Measurements from ENCODE around the gene STX19. TPM values are rescaled to one million over a fixed set of nuclear protein-coding genes. Genes with fewer than 3 reads are reported as not detected.

The STX19 gene
- total RNA-seq, 1 donor from 2014 or later, result not detected

GRCh38 chr3:94043285-94043684, 14.9 kb upstream of the STX19 start:
- H3K36me3 Mint-ChIP-seq (ENCODE audit: low read depth, unreplicated experiment), result peaks cover 5% of the 10 kb centered on the region
- no peak overlapping the region for H3K27ac ChIP-seq (ENCODE audit: low read depth, low read length)
- no peaks in the 10 kb centered on the region for H3K27me3 Mint-ChIP-seq (ENCODE audit: low read depth, unreplicated experiment)
- H3K27me3 ChIP-seq (ENCODE audit: insufficient read depth, low read length), result no peaks in the 10 kb centered on the region
- TF ChIP-seq, protein P1, sequence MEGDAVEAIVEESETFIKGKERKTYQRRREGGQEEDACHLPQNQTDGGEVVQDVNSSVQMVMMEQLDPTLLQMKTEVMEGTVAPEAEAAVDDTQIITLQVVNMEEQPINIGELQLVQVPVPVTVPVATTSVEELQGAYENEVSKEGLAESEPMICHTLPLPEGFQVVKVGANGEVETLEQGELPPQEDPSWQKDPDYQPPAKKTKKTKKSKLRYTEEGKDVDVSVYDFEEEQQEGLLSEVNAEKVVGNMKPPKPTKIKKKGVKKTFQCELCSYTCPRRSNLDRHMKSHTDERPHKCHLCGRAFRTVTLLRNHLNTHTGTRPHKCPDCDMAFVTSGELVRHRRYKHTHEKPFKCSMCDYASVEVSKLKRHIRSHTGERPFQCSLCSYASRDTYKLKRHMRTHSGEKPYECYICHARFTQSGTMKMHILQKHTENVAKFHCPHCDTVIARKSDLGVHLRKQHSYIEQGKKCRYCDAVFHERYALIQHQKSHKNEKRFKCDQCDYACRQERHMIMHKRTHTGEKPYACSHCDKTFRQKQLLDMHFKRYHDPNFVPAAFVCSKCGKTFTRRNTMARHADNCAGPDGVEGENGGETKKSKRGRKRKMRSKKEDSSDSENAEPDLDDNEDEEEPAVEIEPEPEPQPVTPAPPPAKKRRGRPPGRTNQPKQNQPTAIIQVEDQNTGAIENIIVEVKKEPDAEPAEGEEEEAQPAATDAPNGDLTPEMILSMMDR (IDR thresholded peaks at IDR 0.05; ENCODE audit: insufficient read depth, low read depth, low read length), result no peak
- TF ChIP-seq EZH2 (IDR thresholded peaks at IDR 0.05; ENCODE audit: insufficient read depth, low read length), result no peak
- no peak overlapping the region for H3K27ac Mint-ChIP-seq (ENCODE audit: unreplicated experiment)
- H4K20me1 ChIP-seq (ENCODE audit: insufficient read depth, low read length), result no peaks in the 10 kb centered on the region
- no peaks in the 10 kb centered on the region for H3K9me3 Mint-ChIP-seq (ENCODE audit: unreplicated experiment)
- no peak for DNase-seq (ENCODE audit: low read depth)
- no peaks in the 10 kb centered on the region for H3K36me3 ChIP-seq (ENCODE audit: insufficient read depth, low read length)
- no peak overlapping the region for H3K9ac ChIP-seq (ENCODE audit: low read length)
- H3K4me2 ChIP-seq (ENCODE audit: low read length), result no peak overlapping the region
- no peaks in the 10 kb centered on the region for H3K4me1 ChIP-seq (ENCODE audit: insufficient read depth, low read length)
- no peaks in the 10 kb centered on the region for H3K4me1 Mint-ChIP-seq (ENCODE audit: low read depth, unreplicated experiment)
- no peaks in the 10 kb centered on the region for H3K9me3 ChIP-seq (ENCODE audit: insufficient read depth, low read depth, low read length)
- H2AFZ ChIP-seq (ENCODE audit: low read depth, low read length), result no peak overlapping the region
- FAIRE-seq, result no peak
- no peak overlapping the region for H3K4me3 Mint-ChIP-seq (ENCODE audit: unreplicated experiment)
- H3K4me3 ChIP-seq (ENCODE audit: insufficient read depth, low read depth, low read length), result no peak overlapping the region
- H3K79me2 ChIP-seq (ENCODE audit: insufficient read depth, low read length), result no peaks in the 10 kb centered on the region

DNA sequence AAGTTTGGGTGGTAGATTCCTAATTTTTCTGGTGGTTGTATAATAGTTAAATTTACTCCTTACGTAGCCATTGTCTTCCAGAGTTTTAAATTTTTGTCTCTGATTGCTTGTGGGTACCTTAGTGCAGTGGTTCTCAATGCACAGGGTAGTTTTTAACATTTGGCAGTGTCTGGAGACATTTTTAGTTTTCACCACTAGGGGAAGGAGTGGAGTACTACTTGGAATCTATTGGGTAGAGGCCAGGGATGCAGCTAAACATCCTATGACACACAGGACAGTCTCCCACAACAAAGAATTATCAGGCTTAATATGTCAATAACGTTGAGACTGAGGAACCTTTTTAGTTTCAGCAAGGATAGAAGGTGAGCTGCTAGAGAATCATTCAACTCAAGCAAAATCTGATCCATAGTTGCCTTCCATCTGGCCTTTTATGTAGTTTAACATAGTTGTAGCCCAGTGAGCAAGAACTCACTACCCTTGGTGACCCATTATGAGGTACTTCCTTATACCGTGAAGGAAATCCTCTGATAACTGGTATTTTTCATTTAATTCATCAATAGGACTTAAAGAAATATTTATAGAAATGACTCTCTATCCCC, 8.6 kb upstream of the STX19 start:
- Histone ChIP-seq H3K36me3 (ENCODE audit: insufficient read depth, low read length) (no peaks in the 10 kb centered on the region), H3K9ac (ENCODE audit: low read length) (no peak overlapping the region), H3K27me3 (ENCODE audit: insufficient read depth, low read length) (no peaks in the 10 kb centered on the region), H3K4me2 (ENCODE audit: low read length) (no peak overlapping the region), H3K9me3 (ENCODE audit: insufficient read depth, low read depth, low read length) (no peaks in the 10 kb centered on the region), H3K27ac (ENCODE audit: low read depth, low read length) (no peak overlapping the region), H2AFZ (ENCODE audit: low read depth, low read length) (no peak overlapping the region), H3K4me1 (ENCODE audit: insufficient read depth, low read length) (no peaks in the 10 kb centered on the region), H3K79me2 (ENCODE audit: insufficient read depth, low read length) (no peaks in the 10 kb centered on the region), H3K4me3 (ENCODE audit: insufficient read depth, low read depth, low read length) (no peak overlapping the region), H4K20me1 (ENCODE audit: insufficient read depth, low read length) (no peaks in the 10 kb centered on the region)
- no peak overlapping the region for H3K27ac Mint-ChIP-seq (ENCODE audit: unreplicated experiment)
- H3K4me1 Mint-ChIP-seq (ENCODE audit: low read depth, unreplicated experiment), result no peaks in the 10 kb centered on the region
- TF ChIP-seq, protein P1 (IDR thresholded peaks at IDR 0.05; ENCODE audit: insufficient read depth, low read depth, low read length), result peak; percentile 51
- TF ChIP-seq EZH2 (IDR thresholded peaks at IDR 0.05; ENCODE audit: insufficient read depth, low read length), result no peak
- H3K9me3 Mint-ChIP-seq (ENCODE audit: unreplicated experiment), result no peaks in the 10 kb centered on the region
- H3K4me3 Mint-ChIP-seq (ENCODE audit: unreplicated experiment), result no peak overlapping the region
- FAIRE-seq, result peak; percentile 77
- peak; percentile 10 for DNase-seq (ENCODE audit: low read depth)
- H3K27me3 Mint-ChIP-seq (ENCODE audit: low read depth, unreplicated experiment), result no peaks in the 10 kb centered on the region
- H3K36me3 Mint-ChIP-seq (ENCODE audit: low read depth, unreplicated experiment), result no peaks in the 10 kb centered on the region

DNA sequence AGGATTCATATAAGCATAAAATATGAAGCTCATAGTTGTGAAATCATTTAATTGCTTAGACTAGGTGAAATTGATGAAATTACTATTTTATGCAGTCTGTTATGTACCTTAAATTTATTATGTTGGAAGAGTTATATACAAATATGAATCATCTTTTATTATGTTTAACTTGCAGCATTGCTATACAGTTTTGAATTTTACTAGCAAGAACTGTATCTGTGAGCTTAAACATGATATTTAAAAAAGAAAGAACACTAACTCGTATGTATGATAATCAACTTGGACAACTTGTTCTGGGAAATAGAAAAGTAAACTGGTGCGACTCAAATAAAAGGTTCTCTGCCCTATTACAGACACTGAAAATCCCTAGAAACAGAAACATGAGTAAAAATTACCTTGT, 1.8 kb downstream of the STX19 start:
- Mint-ChIP-seq H3K4me1 (ENCODE audit: low read depth, unreplicated experiment) (no peaks in the 10 kb centered on the region), H3K4me3 (ENCODE audit: unreplicated experiment) (no peak overlapping the region), H3K27ac (ENCODE audit: unreplicated experiment) (no peak overlapping the region), H3K36me3 (ENCODE audit: low read depth, unreplicated experiment) (no peaks in the 10 kb centered on the region), H3K9me3 (ENCODE audit: unreplicated experiment) (no peaks in the 10 kb centered on the region), H3K27me3 (ENCODE audit: low read depth, unreplicated experiment) (no peaks in the 10 kb centered on the region)
- no peak for TF ChIP-seq EZH2 (IDR thresholded peaks at IDR 0.05; ENCODE audit: insufficient read depth, low read length)
- TF ChIP-seq, protein P1 (IDR thresholded peaks at IDR 0.05; ENCODE audit: insufficient read depth, low read depth, low read length), result no peak
- H4K20me1 ChIP-seq (ENCODE audit: insufficient read depth, low read length), result no peaks in the 10 kb centered on the region
- no peak for FAIRE-seq
- H3K27ac ChIP-seq (ENCODE audit: low read depth, low read length), result no peak overlapping the region
- no peak overlapping the region for H3K9ac ChIP-seq (ENCODE audit: low read length)
- H3K27me3 ChIP-seq (ENCODE audit: insufficient read depth, low read length), result no peaks in the 10 kb centered on the region
- H3K4me1 ChIP-seq (ENCODE audit: insufficient read depth, low read length), result no peaks in the 10 kb centered on the region
- no peak overlapping the region for H3K4me2 ChIP-seq (ENCODE audit: low read length)
- H3K79me2 ChIP-seq (ENCODE audit: insufficient read depth, low read length), result no peaks in the 10 kb centered on the region
- no peaks in the 10 kb centered on the region for H3K9me3 ChIP-seq (ENCODE audit: insufficient read depth, low read depth, low read length)
- no peak for DNase-seq (ENCODE audit: low read depth)
- H3K4me3 ChIP-seq (ENCODE audit: insufficient read depth, low read depth, low read length), result no peak overlapping the region
- H2AFZ ChIP-seq (ENCODE audit: low read depth, low read length), result no peak overlapping the region
- H3K36me3 ChIP-seq (ENCODE audit: insufficient read depth, low read length), result no peaks in the 10 kb centered on the region
